Bronchial epithelial cell (primary cell): ENCODE results near the gene PDE1C. TPM values are rescaled to one million over a fixed set of nuclear protein-coding genes. Genes with fewer than 3 reads are reported as not detected.

ENCODE experiments used
- DNase-seq: peaks from one replicate; pipeline ENCODE4 v3.0.0-alpha.2; 2010; ENCODE audit warnings: low read depth
- FAIRE-seq: peaks from 2 replicates; lab custom pipeline; 2011; peaks lifted over from hg19 to GRCh38; lab: Jason Lieb, UNC
- H3K27me3 ChIP-seq: 2 replicates; pipeline ENCODE4 v1.5.1; 2011; ENCODE audit warnings: low read length; ENCODE audit not compliant: control insufficient read depth, insufficient read depth
- H3K36me3 ChIP-seq: 2 replicates; pipeline ENCODE4 v1.5.1; 2011; ENCODE audit warnings: low read length; ENCODE audit not compliant: control insufficient read depth, insufficient read depth
- H3K4me3 ChIP-seq: 2 replicates; pipeline ENCODE4 v1.5.1; 2011; ENCODE audit warnings: mild to moderate bottlenecking, low read depth, low read length, control low read depth
- CTCF ChIP-seq: IDR thresholded peaks from 2 replicates; pipeline ENCODE4 v1.5.1; 2011; ENCODE audit warnings: mild to moderate bottlenecking, moderate library complexity, low read length, control low read depth, inconsistent platforms; ENCODE audit not compliant: insufficient read depth, severe bottlenecking
- total RNA-seq: library from RNA; depleted of rRNA; stranded (reverse); fragments of >200 nt; gene quantifications from 2 replicates; pipeline ENCODE4 v1.2.1, GENCODE V29; 2014

The PDE1C gene
- total RNA-seq, 1 donor from 2014 or later: not detected

- DNase-seq (no peak), FAIRE-seq (no peak)
- no peak overlapping the region for H3K4me3 ChIP-seq
- no peak for TF ChIP-seq CTCF
- no peaks in the 10 kb centered on the region for H3K27me3 ChIP-seq
- H3K36me3 ChIP-seq: no peaks in the 10 kb centered on the region
Observed at GRCh38 chr7:31825576-31825975, 244.6 kb downstream of the PDE1C start.

- H3K36me3 ChIP-seq: no peaks in the 10 kb centered on the region
- TF ChIP-seq CTCF: no peak
- FAIRE-seq (no peak), DNase-seq (no peak)
- H3K4me3 ChIP-seq: no peak overlapping the region
- H3K27me3 ChIP-seq: no peaks in the 10 kb centered on the region
Observed at GRCh38 chr7:31819031-31819430, 251.2 kb downstream of the PDE1C start.

- TF ChIP-seq CTCF: no peak
- no peak for FAIRE-seq
- H3K4me3 ChIP-seq: no peak overlapping the region
Observed at GRCh38 chr7:31816810-31817209, 253.4 kb downstream of the PDE1C start.

GRCh38 chr7:31815796-31816195, 254.4 kb downstream of the PDE1C start:
- Histone ChIP-seq H3K4me3 (no peak overlapping the region), H3K27me3 (no peaks in the 10 kb centered on the region), H3K36me3 (no peaks in the 10 kb centered on the region)
- TF ChIP-seq CTCF: no peak
- DNase-seq: no peak
- FAIRE-seq: no peak

More at GRCh38 chr7:31816810-31817209, 253.4 kb downstream of the PDE1C start:
- Histone ChIP-seq H3K36me3 (no peaks in the 10 kb centered on the region), H3K27me3 (no peaks in the 10 kb centered on the region)
- DNase-seq: no peak

- Histone ChIP-seq H3K4me3 (no peak overlapping the region), H3K27me3 (no peaks in the 10 kb centered on the region), H3K36me3 (no peaks in the 10 kb centered on the region)
- DNase-seq: no peak
- no peak for FAIRE-seq
- no peak for TF ChIP-seq CTCF
Observed at GRCh38 chr7:31814187-31814586, 256.0 kb downstream of the PDE1C start.
